IMR-90 (cell line): ENCODE results near the gene EXOC6B. TPM values are rescaled to one million over a fixed set of nuclear protein-coding genes. Genes with fewer than 3 reads are reported as not detected.

Source experiments
- ATAC-seq: fragments of 200-7000 bp; cut with Tn5 transposase; 2 replicates; pipeline ENCODE4 v1.9.1; 2020; ENCODE audit warnings: low read depth, mild to moderate bottlenecking, moderate library complexity
- BruUV-seq: library from RNA; stranded (reverse); fragments of 400-500 nt; replicated peaks from 2 replicates; lab custom pipeline; 2021; lab: Mats Ljungman, UMichigan
- CTCF ChIA-PET: fragments of 300-600 bp; formaldehyde crosslinking; extraction: SDS; loops from one replicate; lab custom pipeline; 2021; ENCODE audit warnings: antibody characterized with exemption; lab: Yijun Ruan, JAX
- POLR2A ChIA-PET: fragments of 300-600 bp; sonication (Branson Sonifier 250); formaldehyde crosslinking; loops from one replicate; lab custom pipeline; 2022; ENCODE audit warnings: antibody characterized with exemption; ENCODE audit not compliant: unreplicated experiment; lab: Charles Lee
- DNase-seq: peaks from one replicate; pipeline ENCODE4 v3.0.0; 2013
- H2AFZ ChIP-seq: replicated peaks from 2 replicates; pipeline ENCODE3; 2013; ENCODE audit warnings: low read length, mild to moderate bottlenecking; ENCODE audit not compliant: poor library complexity
- H2AK5ac ChIP-seq: 2 replicates; pipeline ENCODE4 v1.6.1; 2013; ENCODE audit warnings: low read depth, low read length, inconsistent platforms
- H2AK9ac ChIP-seq: replicated peaks from 2 replicates; pipeline ENCODE3; 2013; ENCODE audit warnings: mild to moderate bottlenecking, low read depth, low read length, moderate library complexity; ENCODE audit not compliant: poor library complexity
- H2BK120ac ChIP-seq: 2 replicates; pipeline ENCODE4 v1.6.1; 2013; ENCODE audit warnings: low read depth, low read length, inconsistent platforms
- H2BK15ac ChIP-seq: 3 replicates; pipeline ENCODE4 v1.6.1; 2013; ENCODE audit warnings: low read depth, low read length, inconsistent platforms
- H2BK20ac ChIP-seq: 2 replicates; pipeline ENCODE4 v1.6.1; 2013; ENCODE audit warnings: low read depth, mild to moderate bottlenecking, inconsistent platforms, low read length, moderate library complexity
- H2BK5ac ChIP-seq: 2 replicates; pipeline ENCODE4 v1.6.1; 2013; ENCODE audit warnings: mild to moderate bottlenecking, low read depth, low read length, inconsistent platforms; ENCODE audit not compliant: poor library complexity, severe bottlenecking
- H3K14ac ChIP-seq: replicated peaks from 2 replicates; pipeline ENCODE4 v1.6.1; 2013; ENCODE audit warnings: low read depth, low read length, inconsistent platforms
- H3K18ac ChIP-seq: 2 replicates; pipeline ENCODE4 v1.6.1; 2013; ENCODE audit warnings: low read depth, low read length, control low read depth
- H3K23ac ChIP-seq: 2 replicates; pipeline ENCODE4 v1.6.1; 2013; ENCODE audit warnings: low read depth, low read length, inconsistent platforms
- H3K27ac ChIP-seq: 2 replicates; pipeline ENCODE4 v1.5.1; 2013; ENCODE audit warnings: mild to moderate bottlenecking, control low read depth, low read length; ENCODE audit not compliant: insufficient read depth
- H3K27me3 ChIP-seq: 2 replicates; pipeline ENCODE4 v1.6.1; 2013; ENCODE audit warnings: low read length; ENCODE audit not compliant: control insufficient read depth, insufficient read depth
- H3K36me3 ChIP-seq: 2 replicates; pipeline ENCODE4 v1.6.1; 2013; ENCODE audit warnings: low read length, mixed read lengths; ENCODE audit not compliant: control insufficient read depth, insufficient read depth
- H3K4ac ChIP-seq: 2 replicates; pipeline ENCODE4 v1.6.1; 2013; ENCODE audit warnings: low read depth, low read length, inconsistent platforms
- H3K4me1 ChIP-seq: 2 replicates; pipeline ENCODE4 v1.6.1; 2013; ENCODE audit warnings: low read length, mixed read lengths; ENCODE audit not compliant: control insufficient read depth, insufficient read depth
- H3K4me2 ChIP-seq: 2 replicates; pipeline ENCODE4 v1.6.1; 2013; ENCODE audit warnings: low read depth, mild to moderate bottlenecking, control low read depth, low read length, moderate library complexity
- H3K4me3 ChIP-seq: 2 replicates; pipeline ENCODE4 v1.5.1; 2013; ENCODE audit warnings: low read depth, mild to moderate bottlenecking, control low read depth, low read length, moderate library complexity; ENCODE audit not compliant: insufficient read depth
- H3K56ac ChIP-seq: 2 replicates; pipeline ENCODE4 v1.6.1; 2013; ENCODE audit warnings: low read length, inconsistent platforms; ENCODE audit not compliant: insufficient read depth; ENCODE audit errors: extremely low read depth
- H3K79me1 ChIP-seq, 2 experiments: 2 replicates each; pipeline ENCODE4 v1.6.1; 2013; ENCODE audit warnings: low read length in 2 of 2, inconsistent platforms in 1 of 2, low read depth in 1 of 2
- H3K9ac ChIP-seq: 2 replicates; pipeline ENCODE4 v1.6.1; 2013; ENCODE audit warnings: low read depth, low read length, control low read depth
- H3K9me1 ChIP-seq: 2 replicates; pipeline ENCODE4 v1.6.1; 2013; ENCODE audit warnings: low read length, inconsistent platforms; ENCODE audit not compliant: insufficient read depth
- H3K9me3 ChIP-seq: 2 replicates; pipeline ENCODE4 v1.6.1; 2013; ENCODE audit warnings: low read length; ENCODE audit not compliant: control insufficient read depth, insufficient read depth
- H4K20me1 ChIP-seq: 2 replicates; pipeline ENCODE4 v1.6.1; 2013; ENCODE audit warnings: low read length, inconsistent platforms; ENCODE audit not compliant: insufficient read depth
- H4K5ac ChIP-seq: 2 replicates; pipeline ENCODE4 v1.6.1; 2013; ENCODE audit warnings: mild to moderate bottlenecking, low read depth, low read length, control low read depth
- H4K8ac ChIP-seq, 2 experiments: 2 replicates each; pipeline ENCODE4 v1.6.1; 2013; ENCODE audit warnings: low read depth in 2 of 2, low read length in 2 of 2, control low read depth in 1 of 2, inconsistent platforms in 1 of 2
- H4K91ac ChIP-seq: 2 replicates; pipeline ENCODE4 v1.6.1; 2013; ENCODE audit warnings: low read depth, low read length, inconsistent platforms; ENCODE audit not compliant: insufficient read depth
- BHLHE40 ChIP-seq: fragments of 150-350 bp; IDR thresholded peaks from 2 replicates; pipeline ENCODE4 v1.6.1; 2016; ENCODE audit warnings: mild to moderate bottlenecking, low read depth, low read length
- CEBPB ChIP-seq: IDR thresholded peaks from 2 replicates; pipeline ENCODE4 v1.6.1; 2012; ENCODE audit warnings: low read depth, low read length, improper control_type of control experiment
- FOS ChIP-seq: fragments of 150-350 bp; IDR thresholded peaks from 2 replicates; pipeline ENCODE4 v1.6.1; 2016; ENCODE audit warnings: low read depth, low read length
- MAFK ChIP-seq: IDR thresholded peaks from 2 replicates; pipeline ENCODE4 v1.6.1; 2012; ENCODE audit warnings: low read depth, low read length, improper control_type of control experiment
- NFE2L2 ChIP-seq: fragments of 150-350 bp; IDR thresholded peaks from 2 replicates; pipeline ENCODE4 v1.6.1; 2016; ENCODE audit warnings: low read depth, mild to moderate bottlenecking, low read length
- RAD21 ChIP-seq: IDR thresholded peaks from 2 replicates; pipeline ENCODE4 v1.6.1; 2012; ENCODE audit warnings: low read length, improper control_type of control experiment
- RCOR1 ChIP-seq: IDR thresholded peaks from 2 replicates; pipeline ENCODE4 v1.6.1; 2012; ENCODE audit warnings: mild to moderate bottlenecking, low read length, improper control_type of control experiment; ENCODE audit not compliant: insufficient replicate concordance
- SMC3 ChIP-seq: fragments of 150-350 bp; IDR thresholded peaks from 2 replicates; pipeline ENCODE4 v1.6.1; 2016; ENCODE audit warnings: low read depth, mild to moderate bottlenecking, antibody characterized with exemption, low read length, moderate library complexity
- dilution Hi-C: fragments of 300-500 bp; cut with HindIII; formaldehyde crosslinking; loops from one replicate; pipeline ENCODE4 v1.14.3; 2018; ENCODE audit warnings: low sequenced_read_pairs; ENCODE audit not compliant: unreplicated experiment
- in situ Hi-C: fragments of 300-500 bp; cut with MboI; formaldehyde crosslinking; loops from 3 replicates; pipeline ENCODE4 v1.14.3; 2019; ENCODE audit warnings: low sequenced_read_pairs, inconsistent platforms, mixed read lengths
- intact Hi-C: fragments of 100-400 bp; cut with micrococcal nuclease; formaldehyde crosslinking; loops from 2 replicates; pipeline ENCODE4 v1.10.0; 2022
- polyA plus RNA-seq, 3 experiments: library from polyadenylated mRNA; depleted of rRNA; stranded (reverse); fragments of >200 nt; gene quantifications; 2 replicates each; pipeline ENCODE4 v1.2.3, GENCODE V29; 2012; ENCODE audit warnings: low replicate concordance in 1 of 3
- total RNA-seq: library from RNA; depleted of rRNA; stranded (reverse); fragments of >200 nt; gene quantifications from 2 replicates; pipeline ENCODE4 v1.2.3, GENCODE V29; 2012
- TF ChIP-seq, protein P1 (sequence below): conservative IDR thresholded peaks from 2 replicates; pipeline ENCODE4 v1.5.1; 2012; ENCODE audit warnings: mild to moderate bottlenecking, low read depth, low read length, improper control_type of control experiment
- TF ChIP-seq, protein P2 (sequence below): fragments of 150-350 bp; IDR thresholded peaks from 2 replicates; pipeline ENCODE4 v1.6.1; 2016; ENCODE audit warnings: low read depth, mild to moderate bottlenecking, low read length, moderate library complexity, borderline replicate concordance

Gene EXOC6B
- total and polyA plus RNA-seq, 2 of the 4 experiments (the other 2 are of a cell fraction): 10.2 to 29.4 TPM

DNA sequence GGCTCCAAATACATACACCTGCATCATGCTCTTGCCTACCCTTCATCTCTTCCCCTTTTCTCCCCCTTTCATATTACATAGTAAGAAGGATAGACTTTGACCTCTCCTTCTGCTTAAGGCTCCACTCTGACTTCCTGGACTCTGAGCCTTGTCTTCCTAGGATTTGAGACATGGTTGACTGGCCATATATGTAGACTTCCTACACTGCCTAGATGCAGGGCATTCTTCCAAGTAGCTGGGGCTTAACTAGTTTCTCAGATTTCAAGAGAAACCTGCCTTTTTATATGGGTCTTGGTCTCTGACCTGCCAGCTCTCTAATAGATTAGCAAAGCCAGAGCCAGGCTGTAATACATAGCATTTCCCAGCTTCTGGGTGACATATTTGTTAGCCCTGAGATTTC lies 642.8 kb downstream of the EXOC6B start:
- in situ Hi-C loops: no loop called here
- dilution Hi-C loops: no loop called here

More for the DNA sequence above, 642.8 kb downstream of the EXOC6B start:
- H3K9me3 ChIP-seq: peaks cover 3% of the 10 kb centered on the region; the same call in 1 of the 2 replicates
- H3K4me1 ChIP-seq: no peaks in the 10 kb centered on the region
- intact Hi-C loops: no loop called here
- H3K4ac ChIP-seq: no peak overlapping the region
- peaks cover 4% of the 10 kb centered on the region for H3K36me3 ChIP-seq
- TF ChIP-seq FOS (no peak), NFE2L2 (no peak), RCOR1 (no peak), SMC3 (no peak), MAFK (no peak), CEBPB (no peak), BHLHE40 (no peak), RAD21 (no peak)
- TF ChIP-seq, protein P1, sequence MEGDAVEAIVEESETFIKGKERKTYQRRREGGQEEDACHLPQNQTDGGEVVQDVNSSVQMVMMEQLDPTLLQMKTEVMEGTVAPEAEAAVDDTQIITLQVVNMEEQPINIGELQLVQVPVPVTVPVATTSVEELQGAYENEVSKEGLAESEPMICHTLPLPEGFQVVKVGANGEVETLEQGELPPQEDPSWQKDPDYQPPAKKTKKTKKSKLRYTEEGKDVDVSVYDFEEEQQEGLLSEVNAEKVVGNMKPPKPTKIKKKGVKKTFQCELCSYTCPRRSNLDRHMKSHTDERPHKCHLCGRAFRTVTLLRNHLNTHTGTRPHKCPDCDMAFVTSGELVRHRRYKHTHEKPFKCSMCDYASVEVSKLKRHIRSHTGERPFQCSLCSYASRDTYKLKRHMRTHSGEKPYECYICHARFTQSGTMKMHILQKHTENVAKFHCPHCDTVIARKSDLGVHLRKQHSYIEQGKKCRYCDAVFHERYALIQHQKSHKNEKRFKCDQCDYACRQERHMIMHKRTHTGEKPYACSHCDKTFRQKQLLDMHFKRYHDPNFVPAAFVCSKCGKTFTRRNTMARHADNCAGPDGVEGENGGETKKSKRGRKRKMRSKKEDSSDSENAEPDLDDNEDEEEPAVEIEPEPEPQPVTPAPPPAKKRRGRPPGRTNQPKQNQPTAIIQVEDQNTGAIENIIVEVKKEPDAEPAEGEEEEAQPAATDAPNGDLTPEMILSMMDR: no peak
- TF ChIP-seq, protein P2, sequence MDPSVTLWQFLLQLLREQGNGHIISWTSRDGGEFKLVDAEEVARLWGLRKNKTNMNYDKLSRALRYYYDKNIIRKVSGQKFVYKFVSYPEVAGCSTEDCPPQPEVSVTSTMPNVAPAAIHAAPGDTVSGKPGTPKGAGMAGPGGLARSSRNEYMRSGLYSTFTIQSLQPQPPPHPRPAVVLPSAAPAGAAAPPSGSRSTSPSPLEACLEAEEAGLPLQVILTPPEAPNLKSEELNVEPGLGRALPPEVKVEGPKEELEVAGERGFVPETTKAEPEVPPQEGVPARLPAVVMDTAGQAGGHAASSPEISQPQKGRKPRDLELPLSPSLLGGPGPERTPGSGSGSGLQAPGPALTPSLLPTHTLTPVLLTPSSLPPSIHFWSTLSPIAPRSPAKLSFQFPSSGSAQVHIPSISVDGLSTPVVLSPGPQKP: no peak
- H3K23ac ChIP-seq: no peak overlapping the region
- no TSS peak for BruUV-seq
- H3K4me2 ChIP-seq: no peak overlapping the region
- H2AK5ac ChIP-seq: no peak overlapping the region
- no peaks in the 10 kb centered on the region for H3K27me3 ChIP-seq
- no peak overlapping the region for H2BK120ac ChIP-seq
- H4K91ac ChIP-seq: no peak overlapping the region
- H3K27ac ChIP-seq: no peak overlapping the region
- POLR2A ChIA-PET: no interaction called here
- no peak overlapping the region for H3K4me3 ChIP-seq
- H2AK9ac ChIP-seq: no peak overlapping the region
- H4K20me1 ChIP-seq: no peaks in the 10 kb centered on the region; the same call in 1 of the 2 replicates
- no peak overlapping the region for H2BK20ac ChIP-seq
- no peak overlapping the region for H3K14ac ChIP-seq
- no peak for ATAC-seq
- no peak overlapping the region for H3K18ac ChIP-seq
- H2BK15ac ChIP-seq: no peak overlapping the region
- no peak overlapping the region for H2BK5ac ChIP-seq
- H3K9me1 ChIP-seq: peaks cover 2% of the 10 kb centered on the region; the same call in 1 of the 2 replicates
- no peak overlapping the region for H3K56ac ChIP-seq
- no peak overlapping the region for H2AFZ ChIP-seq
- no peak overlapping the region for H4K5ac ChIP-seq
- CTCF ChIA-PET: no interaction called here
- no peaks in the 10 kb centered on the region for H3K79me1 ChIP-seq
- DNase-seq: no peak
- no peak overlapping the region for H4K8ac ChIP-seq
- H3K9ac ChIP-seq: no peak overlapping the region
